ENCODE results near the gene SLC11A1.

DNA sequence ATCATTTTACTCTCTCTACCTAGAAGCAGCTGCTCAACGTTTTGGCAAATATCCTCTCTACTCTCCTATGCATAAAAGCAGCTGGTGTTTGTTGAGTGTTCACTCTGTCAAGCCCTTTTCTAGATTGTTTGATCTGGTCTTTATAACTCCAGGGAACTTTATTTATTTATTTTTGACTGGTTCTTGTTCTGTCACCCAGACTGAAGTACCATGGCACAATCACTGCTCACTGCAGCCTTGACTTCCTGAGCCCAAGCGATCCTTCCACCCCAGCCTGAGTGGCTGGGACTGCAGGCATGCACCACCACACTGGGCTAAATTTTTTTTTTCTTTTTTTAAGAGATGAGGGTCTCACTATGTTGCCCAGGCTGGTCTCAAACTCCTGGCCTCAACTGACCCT, 12.7 kb upstream of the SLC11A1 start:
- TF ChIP-seq CTCF (IDR thresholded peaks at IDR 0.05) (no peak), POLR2A (IDR thresholded peaks at IDR 0.05) (no peak)

Data from vagina (tissue), 2 donors.